Glomerular visceral epithelial cell (primary cell): ENCODE data around the gene RANBP9.

Experiments
- DNase-seq: peaks from one replicate; pipeline ENCODE4 v3.0.0-alpha.2; 2016; ENCODE audit errors: extremely low spot score

Gene RANBP9

DNA sequence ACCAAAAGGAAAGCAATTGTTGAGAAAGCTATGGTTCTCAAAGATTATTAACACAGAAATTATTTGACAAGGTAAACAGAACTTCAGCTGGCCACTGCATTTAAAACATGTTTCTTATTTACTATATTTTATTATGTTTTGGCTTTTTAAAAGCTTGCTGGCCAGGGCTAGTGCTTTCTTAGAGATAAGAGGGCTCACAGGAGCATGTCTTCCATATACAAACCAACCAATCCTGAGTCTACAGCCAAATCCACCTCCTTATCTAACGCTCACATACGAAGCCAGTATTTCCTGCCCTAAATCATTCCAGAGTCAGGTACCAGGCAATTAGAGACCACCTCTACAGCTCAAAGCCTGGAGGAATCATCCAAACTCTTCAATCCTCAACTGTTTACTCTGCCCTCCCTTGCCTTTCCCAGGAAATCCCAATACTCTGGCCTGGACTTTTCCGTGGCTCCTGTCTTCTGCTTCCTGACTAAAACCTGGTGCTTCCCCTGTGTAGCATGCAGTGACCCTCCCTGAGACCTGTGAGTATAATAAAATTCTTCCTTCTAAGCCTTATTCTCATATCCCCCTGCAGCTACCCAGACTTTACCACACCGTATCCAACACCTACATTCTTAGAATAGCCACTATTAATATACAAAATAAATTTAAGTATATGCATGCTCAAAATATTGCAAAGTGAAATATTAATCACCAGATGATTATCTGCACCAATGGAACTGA lies 33.2 kb downstream of the RANBP9 start:
- DNase-seq = no peak

DNA sequence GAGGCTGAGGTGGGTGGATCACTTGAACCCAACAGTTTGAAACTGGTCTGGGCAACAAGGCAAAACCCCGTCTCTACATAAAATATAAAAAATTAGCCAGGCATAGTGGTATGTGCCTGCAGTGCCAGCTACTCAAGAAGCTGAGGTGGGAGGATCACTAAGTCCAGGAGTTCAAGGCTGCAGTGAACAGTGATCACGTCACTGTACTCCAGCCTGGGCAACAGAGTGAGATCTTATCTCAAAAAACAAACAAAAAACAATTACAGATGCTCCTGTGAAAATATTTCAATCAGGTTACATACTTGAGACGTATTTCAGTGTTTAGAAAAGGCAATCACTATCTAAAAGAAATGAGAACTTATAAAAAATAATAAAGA lies 33.8 kb downstream of the RANBP9 start:
- DNase-seq = no peak

DNA sequence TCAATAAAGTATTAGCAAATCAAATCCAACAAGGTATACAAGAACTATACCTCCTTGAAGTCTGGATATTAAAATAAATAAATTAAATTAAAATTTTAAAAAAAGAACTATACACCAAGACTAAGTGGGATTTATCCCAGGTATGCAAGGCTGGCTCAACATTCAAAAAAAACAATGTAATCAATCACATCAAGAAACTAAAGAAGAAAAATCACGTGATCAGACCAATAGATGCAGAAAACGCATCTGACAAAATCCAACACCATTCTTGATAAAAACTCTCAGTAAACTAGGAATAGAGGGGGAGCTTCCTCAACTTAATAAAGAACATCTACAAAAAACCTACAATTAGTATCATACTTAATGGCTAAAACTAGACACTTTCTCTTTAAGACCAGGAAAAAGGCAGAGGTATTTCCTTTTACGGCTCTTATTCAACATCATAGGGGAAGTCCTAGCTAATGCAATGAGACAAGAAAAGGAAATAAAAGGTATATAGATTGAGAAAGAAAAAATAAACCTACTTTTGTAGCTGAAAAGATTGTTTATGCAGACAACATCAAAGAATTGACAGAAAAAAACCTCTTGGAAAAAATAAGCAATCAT lies 35.0 kb downstream of the RANBP9 start:
- no peak for DNase-seq

DNA sequence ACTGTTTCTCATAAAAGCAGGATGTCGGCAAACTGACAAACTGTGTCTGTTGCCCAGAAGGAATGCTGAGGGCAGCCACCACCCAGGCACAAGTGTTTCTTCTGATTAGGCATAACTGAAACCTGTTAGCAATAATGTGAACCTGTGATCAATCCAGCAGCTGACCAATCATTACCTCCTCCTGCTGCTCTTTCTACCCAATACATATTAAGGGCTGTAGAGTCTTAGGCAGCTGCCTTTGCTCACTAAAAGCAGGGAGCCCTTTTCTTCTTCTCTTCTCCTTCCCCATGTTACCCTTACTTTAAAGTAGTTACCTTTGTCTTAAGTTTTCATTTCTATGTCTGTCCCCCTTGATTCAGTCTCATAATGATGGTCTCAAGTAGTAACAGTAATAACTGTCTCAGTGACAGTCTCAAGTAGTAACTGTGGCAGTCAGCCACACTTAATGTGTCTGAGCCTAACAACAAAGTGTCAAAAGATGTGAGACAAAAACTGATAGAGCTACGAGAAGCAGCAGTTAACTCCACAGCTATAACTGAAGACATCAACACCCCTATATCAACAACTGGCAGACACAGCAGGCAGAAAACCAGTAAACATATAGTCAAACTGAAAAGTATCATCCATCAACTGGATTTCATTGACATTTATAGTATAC lies 37.0 kb downstream of the RANBP9 start:
- no peak for DNase-seq

DNA sequence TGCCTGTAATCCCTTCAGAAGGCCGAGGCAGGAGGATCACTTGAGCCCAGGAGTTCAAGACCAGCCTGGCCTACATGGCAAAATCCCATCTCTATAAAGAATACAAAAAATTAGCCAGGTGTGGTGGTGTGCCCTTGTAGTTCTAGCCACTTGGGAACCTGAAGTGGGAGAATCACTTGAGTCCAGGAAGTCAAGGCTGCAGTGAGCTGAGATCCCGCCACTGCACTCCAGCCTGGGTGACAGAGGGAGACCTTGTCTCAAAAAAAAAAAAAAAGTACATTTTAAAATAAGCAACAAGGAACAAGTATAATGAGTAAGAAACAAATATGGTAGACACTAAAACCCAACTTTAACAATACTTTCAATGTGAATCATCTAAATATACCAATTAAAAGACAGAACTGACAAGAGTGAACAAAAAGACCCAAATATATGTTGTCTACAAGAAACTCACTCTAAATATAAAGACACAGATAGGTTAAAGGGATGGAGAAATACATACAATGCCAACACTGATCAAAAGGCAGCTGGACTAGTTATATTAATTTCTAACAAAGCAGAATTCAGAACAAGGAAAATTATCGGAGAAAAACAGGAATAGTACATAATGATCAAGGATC lies 37.7 kb downstream of the RANBP9 start:
- DNase-seq = no peak

GRCh38 chr6:13673368-13673767 lies 38.3 kb downstream of the RANBP9 start:
- no peak for DNase-seq

GRCh38 chr6:13672904-13673303 lies 38.7 kb downstream of the RANBP9 start:
- DNase-seq = no peak

DNA sequence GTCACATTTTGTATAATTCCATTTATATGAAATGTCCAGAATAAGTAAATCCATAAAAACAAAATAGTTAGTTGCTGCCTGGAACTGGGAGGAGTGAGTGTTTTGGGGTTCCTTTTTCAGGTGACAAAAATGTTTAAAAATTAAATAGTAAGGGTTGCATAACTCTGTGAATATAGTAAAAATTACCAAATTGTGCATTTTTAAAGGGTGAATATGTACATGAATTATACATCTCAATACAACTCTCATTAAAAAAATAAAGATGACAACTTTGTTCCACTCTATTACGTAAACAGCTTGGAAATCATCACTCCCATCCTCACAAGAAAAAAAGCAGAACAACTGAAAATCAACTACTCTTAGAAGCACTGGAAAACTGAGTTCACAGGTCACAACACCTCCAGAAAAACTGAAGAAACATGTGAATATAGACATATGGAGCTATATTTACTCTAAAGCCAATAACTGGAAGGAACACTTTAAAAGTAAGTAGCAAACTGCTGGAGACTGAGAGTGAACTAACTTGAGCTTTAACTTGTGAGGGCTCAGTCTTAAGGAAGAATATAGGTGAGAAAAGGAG lies 40.0 kb downstream of the RANBP9 start:
- no peak for DNase-seq

DNA sequence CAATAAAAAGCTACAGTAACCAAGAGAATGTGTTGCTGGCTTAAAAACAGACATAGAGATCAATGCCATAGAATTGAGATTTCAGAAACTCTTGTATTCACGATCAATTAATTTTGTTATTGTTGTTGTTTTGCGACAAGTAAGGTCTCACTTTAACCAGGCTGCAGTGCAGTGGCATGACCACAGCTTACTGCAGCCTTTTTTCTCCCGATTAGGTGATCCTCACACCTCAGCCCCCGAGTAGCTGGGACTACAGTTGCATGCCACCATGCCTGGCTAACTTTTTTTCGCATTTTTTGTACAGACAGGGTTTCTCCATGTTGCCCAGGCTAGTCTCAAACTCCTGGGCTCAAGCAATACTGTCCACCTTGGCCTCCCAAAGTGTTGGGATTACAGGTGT lies 42.2 kb downstream of the RANBP9 start:
- no peak for DNase-seq

DNA sequence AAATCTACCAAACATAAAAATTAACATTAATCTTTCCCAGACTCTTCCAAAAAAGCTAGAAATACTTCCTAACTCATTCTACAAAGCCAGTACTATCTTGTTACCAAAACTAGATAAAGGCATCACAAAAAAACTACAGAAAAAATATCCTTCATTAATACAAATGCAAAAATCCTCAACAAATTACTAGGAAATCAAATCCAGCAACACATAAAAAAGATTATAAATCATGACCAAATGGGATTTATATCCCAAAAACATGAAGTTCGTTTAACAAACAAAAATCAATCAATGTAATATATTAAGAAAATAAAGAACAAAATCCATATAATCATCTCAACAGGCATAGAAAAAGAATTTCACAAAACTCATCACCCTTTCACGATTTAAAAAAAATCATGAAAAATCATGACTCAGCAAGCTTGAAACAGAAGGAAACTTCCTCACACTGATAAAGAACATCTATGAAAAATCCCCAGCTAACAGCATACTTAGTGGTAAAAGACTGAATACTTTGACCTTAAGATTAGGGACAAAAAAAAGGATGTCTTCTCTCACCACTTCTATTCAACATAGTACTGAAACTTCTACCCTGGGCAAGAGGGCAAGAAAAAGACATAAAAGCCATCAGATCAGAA lies 43.2 kb downstream of the RANBP9 start:
- DNase-seq = no peak

DNA sequence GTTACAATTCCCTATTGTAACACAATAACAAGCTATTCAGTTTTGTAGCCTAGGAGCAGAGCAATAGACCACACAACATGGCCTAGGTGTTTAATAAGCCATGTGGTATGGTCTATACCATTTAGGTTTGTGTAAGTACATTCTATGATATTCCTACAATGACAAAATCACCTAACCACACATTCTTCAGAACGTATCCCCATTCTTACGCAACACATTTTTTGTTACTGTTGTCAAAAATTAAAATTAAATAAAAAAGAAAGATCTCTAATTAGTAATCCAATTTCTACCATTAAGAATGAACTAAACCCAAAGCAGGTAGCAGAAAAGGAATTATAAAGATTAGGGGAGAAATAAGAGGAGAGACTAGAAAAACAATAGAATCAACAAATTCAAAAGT lies 44.0 kb downstream of the RANBP9 start:
- DNase-seq = no peak

- no peak for DNase-seq
Measured at GRCh38 chr6:13666194-13667105, 45.2 kb downstream of the RANBP9 start.

DNA sequence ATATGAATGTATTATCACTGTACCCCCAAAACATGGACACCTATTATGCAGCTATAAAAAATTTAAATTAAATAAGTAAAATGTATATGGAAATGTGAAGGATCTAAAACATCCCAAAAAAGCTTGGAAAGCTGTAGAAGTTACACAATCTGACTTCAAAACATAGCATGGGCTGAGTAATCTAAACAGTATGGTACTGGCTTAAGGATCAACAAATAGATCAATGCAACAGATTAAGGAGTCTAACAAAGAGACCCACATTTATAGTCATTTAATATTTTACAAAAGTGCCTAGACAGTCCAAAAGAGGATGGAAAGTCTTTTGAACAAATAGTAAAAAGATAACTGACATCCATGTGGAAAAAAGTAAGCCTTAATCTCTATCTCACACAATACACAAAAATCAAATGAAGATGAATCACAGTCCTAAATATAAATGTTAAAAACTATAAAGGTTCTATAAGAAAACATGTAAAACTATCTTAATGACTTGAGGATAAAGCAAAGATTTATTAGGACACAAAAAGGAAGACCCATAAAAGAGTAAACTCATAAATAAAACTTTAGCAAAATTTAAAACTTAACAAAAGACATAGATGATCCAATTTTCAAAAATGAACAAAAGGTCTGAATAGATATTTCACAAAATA lies 46.8 kb downstream of the RANBP9 start:
- DNase-seq = no peak

DNA sequence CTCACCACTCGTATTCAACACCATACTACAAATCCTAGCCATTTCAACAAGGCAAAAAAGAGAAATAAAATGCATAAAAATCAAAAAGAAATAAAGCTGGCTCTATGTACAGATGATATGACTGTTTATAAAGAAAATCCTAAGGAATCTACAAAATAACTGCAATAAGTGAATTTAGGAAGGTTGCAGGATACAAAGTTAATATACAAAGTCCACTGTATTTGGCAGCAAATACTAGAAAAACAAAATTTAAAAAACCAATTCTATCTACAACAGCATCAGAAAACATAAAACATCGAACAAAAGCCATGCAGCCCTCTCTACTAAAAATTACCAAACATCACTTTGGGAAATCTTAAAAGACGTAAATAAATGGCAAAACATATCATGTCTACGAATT lies 47.6 kb downstream of the RANBP9 start:
- no peak for DNase-seq

DNA sequence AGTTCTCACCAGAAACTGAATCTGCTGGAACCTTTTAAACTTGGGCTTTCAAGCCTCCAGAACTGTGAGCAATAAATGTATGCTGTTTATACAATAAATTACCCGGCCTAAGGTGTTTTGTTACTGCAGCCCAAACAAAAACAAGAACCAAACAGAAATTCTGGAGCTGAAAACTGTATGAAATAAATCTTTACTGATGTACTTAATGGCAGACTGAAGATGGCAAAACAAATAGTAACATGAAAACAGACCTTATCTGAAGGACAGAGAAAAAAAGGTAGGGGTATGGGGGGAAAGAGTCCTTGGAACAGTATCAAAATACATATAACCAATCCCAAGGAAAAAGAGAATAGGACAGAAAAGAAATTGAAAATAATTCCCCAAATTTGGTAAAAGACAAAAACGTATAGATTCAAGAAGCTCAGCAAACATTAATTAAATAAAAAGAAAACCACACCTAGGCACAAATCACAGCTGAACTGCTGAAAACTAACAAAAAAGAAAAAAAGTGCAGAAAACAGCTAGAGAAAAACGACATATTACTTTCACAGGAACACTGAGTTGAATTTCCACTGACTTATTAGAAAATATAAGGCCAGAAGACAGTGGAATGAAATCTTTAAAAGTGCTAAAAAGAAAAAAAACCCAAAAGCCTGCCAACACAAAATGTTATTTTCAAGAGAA lies 48.8 kb downstream of the RANBP9 start:
- no peak for DNase-seq

DNA sequence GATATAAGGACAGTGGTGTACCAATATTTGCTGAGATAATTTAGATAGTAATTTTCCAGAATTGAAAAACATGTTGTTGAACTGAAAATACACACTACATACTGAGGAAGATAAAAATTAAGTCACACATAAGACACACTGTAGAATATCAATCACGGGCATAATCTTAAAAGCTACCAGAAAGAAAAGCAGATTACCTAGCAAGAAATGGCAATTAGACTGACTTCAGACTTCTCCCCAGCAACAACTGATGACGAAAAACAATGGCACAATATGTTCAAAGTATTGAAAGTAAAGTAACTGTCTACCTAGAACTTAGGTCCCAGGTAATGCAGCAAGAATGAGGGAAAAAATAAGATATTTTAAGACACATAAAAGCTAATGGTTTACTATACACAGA lies 50.0 kb downstream of the RANBP9 start:
- no peak for DNase-seq

GRCh38 chr6:13660893-13661292 lies 50.7 kb downstream of the RANBP9 start:
- no peak for DNase-seq

GRCh38 chr6:13660273-13660672 lies 51.4 kb downstream of the RANBP9 start:
- no peak for DNase-seq

- no peak for DNase-seq
Measured at GRCh38 chr6:13655700-13656099, 55.9 kb downstream of the RANBP9 start.

- DNase-seq = no peak
Measured at GRCh38 chr6:13654496-13654895, 57.1 kb downstream of the RANBP9 start.
